HEK293 (cell line): ENCODE data around the gene S100A16.

Experiments
- CTCF ChIA-PET: fragments of 350-600 bp; formaldehyde crosslinking; extraction: SDS; loops from one replicate; lab custom pipeline; 2021; ENCODE audit warnings: antibody characterized with exemption; lab: Yijun Ruan, JAX
- POLR2A ChIA-PET: fragments of 300-600 bp; formaldehyde crosslinking; extraction: SDS; loops from one replicate; lab custom pipeline; 2020; ENCODE audit warnings: antibody characterized with exemption, inconsistent platforms; lab: Yijun Ruan, JAX
- H3K27ac ChIP-seq: fragments of 200-500 bp; sonication (Bioruptor generic); 2 replicates; pipeline ENCODE4 v1.5.1; 2014; ENCODE audit warnings: low read depth, low read length, control low read depth, inconsistent platforms; ENCODE audit errors: extremely low read depth
- H3K36me3 ChIP-seq, 2 experiments: fragments of 200-500 bp in 1 of 2; sonication (Bioruptor generic) in 1 of 2; 1 replicate in 1 of 2; 2 replicates in 1 of 2; pipeline ENCODE4 v1.5.1; 2014 to 2017; ENCODE audit warnings: inconsistent platforms in 2 of 2, low read length in 2 of 2; ENCODE audit not compliant: control insufficient read depth in 2 of 2, insufficient read depth in 1 of 2
- H3K4me1 ChIP-seq: fragments of 200-500 bp; sonication (Bioruptor generic); 2 replicates; pipeline ENCODE4 v1.5.1; 2014; ENCODE audit warnings: mild to moderate bottlenecking, low read length, inconsistent platforms; ENCODE audit not compliant: control insufficient read depth, insufficient read depth
- H3K4me3 ChIP-seq: 2 replicates; pipeline ENCODE4 v1.5.1; 2011; ENCODE audit warnings: low read depth, mild to moderate bottlenecking, control low read depth, low read length, moderate library complexity
- H3K9me3 ChIP-seq: fragments of 200-500 bp; sonication (Bioruptor generic); 2 replicates; pipeline ENCODE4 v1.5.1; 2014; ENCODE audit warnings: low read depth, low read length, inconsistent platforms; ENCODE audit not compliant: control insufficient read depth, insufficient read depth
- GLIS1 ChIP-seq: fragments of 450-650 bp; formaldehyde crosslinking; IDR thresholded peaks from 2 replicates; pipeline ENCODE4 v1.5.1; 2016; ENCODE audit warnings: missing biosample characterization, missing genetic modification characterization
- GLIS2 ChIP-seq: fragments of 450-650 bp; formaldehyde crosslinking; IDR thresholded peaks from 2 replicates; pipeline ENCODE4 v1.5.1; 2016; ENCODE audit warnings: missing biosample characterization, missing genetic modification characterization
- HIC1 ChIP-seq: fragments of 450-650 bp; formaldehyde crosslinking; IDR thresholded peaks from 2 replicates; pipeline ENCODE4 v1.5.1; 2016; ENCODE audit warnings: missing biosample characterization, missing genetic modification characterization
- PBX3 ChIP-seq: sonication (generic); formaldehyde crosslinking; IDR thresholded peaks from 2 replicates; pipeline ENCODE4 v1.8.1; 2022; ENCODE audit warnings: mild to moderate bottlenecking, moderate library complexity, missing genetic modification reagents
- PRDM1 ChIP-seq: fragments of 450-650 bp; formaldehyde crosslinking; IDR thresholded peaks from 2 replicates; pipeline ENCODE4; 2016; ENCODE audit warnings: missing biosample characterization, missing genetic modification characterization
- REPIN1 ChIP-seq: fragments of 450-650 bp; formaldehyde crosslinking; IDR thresholded peaks from 2 replicates; pipeline ENCODE4 v1.5.1; 2017; ENCODE audit warnings: missing biosample characterization, missing genetic modification characterization, low read depth
- ZBTB26 ChIP-seq: fragments of 450-650 bp; formaldehyde crosslinking; optimal IDR thresholded peaks from 2 replicates; pipeline ENCODE3; 2016; ENCODE audit warnings: missing biosample characterization, mild to moderate bottlenecking, missing genetic modification characterization
- ZFHX2 ChIP-seq: fragments of 450-650 bp; formaldehyde crosslinking; conservative IDR thresholded peaks from 2 replicates; pipeline ENCODE4 v1.5.1; 2016; ENCODE audit warnings: missing biosample characterization, missing genetic modification characterization
- ZIC2 ChIP-seq: fragments of 450-650 bp; formaldehyde crosslinking; IDR thresholded peaks from 2 replicates; pipeline ENCODE4 v1.5.1; 2016; ENCODE audit warnings: missing biosample characterization, missing genetic modification characterization
- ZNF112 ChIP-seq: fragments of 450-650 bp; formaldehyde crosslinking; IDR thresholded peaks from 2 replicates; pipeline ENCODE4 v1.5.0; 2017; ENCODE audit warnings: missing biosample characterization, missing genetic modification characterization
- ZNF184 ChIP-seq: fragments of 450-650 bp; IDR thresholded peaks from 2 replicates; pipeline ENCODE4 v1.5.1; 2018; ENCODE audit warnings: missing biosample characterization, mild to moderate bottlenecking, missing genetic modification characterization
- ZNF2 ChIP-seq: fragments of 450-650 bp; formaldehyde crosslinking; IDR thresholded peaks from 2 replicates; pipeline ENCODE4 v1.5.1; 2016; ENCODE audit warnings: missing biosample characterization, missing genetic modification characterization
- ZNF202 ChIP-seq: fragments of 450-650 bp; formaldehyde crosslinking; IDR thresholded peaks from 2 replicates; pipeline ENCODE4 v1.5.1; 2016; ENCODE audit warnings: missing biosample characterization, missing genetic modification characterization, borderline replicate concordance
- ZNF211 ChIP-seq: fragments of 450-650 bp; formaldehyde crosslinking; IDR thresholded peaks from 2 replicates; pipeline ENCODE4 v1.5.1; 2016; ENCODE audit warnings: low read depth, missing biosample characterization, missing genetic modification characterization
- ZNF214 ChIP-seq: fragments of 450-650 bp; formaldehyde crosslinking; IDR thresholded peaks from 2 replicates; pipeline ENCODE4 v1.5.1; 2017; ENCODE audit warnings: missing biosample characterization, mild to moderate bottlenecking, missing genetic modification characterization, borderline replicate concordance
- ZNF223 ChIP-seq: fragments of 450-650 bp; formaldehyde crosslinking; IDR thresholded peaks from 2 replicates; pipeline ENCODE4 v1.5.1; 2016; ENCODE audit warnings: missing biosample characterization, missing genetic modification characterization
- ZNF292 ChIP-seq: fragments of 450-650 bp; formaldehyde crosslinking; IDR thresholded peaks from 2 replicates; pipeline ENCODE4 v1.5.1; 2016; ENCODE audit warnings: low read depth, missing biosample characterization, missing genetic modification characterization, borderline replicate concordance
- ZNF423 ChIP-seq: fragments of 450-650 bp; formaldehyde crosslinking; IDR thresholded peaks from 2 replicates; pipeline ENCODE4 v1.5.1; 2016; ENCODE audit warnings: missing biosample characterization, missing genetic modification characterization
- ZNF514 ChIP-seq: fragments of 450-650 bp; formaldehyde crosslinking; IDR thresholded peaks from 2 replicates; pipeline ENCODE4 v1.5.1; 2016; ENCODE audit warnings: missing biosample characterization, missing genetic modification characterization
- ZNF521 ChIP-seq: fragments of 450-650 bp; formaldehyde crosslinking; IDR thresholded peaks from 2 replicates; pipeline ENCODE4 v1.5.1; 2017; ENCODE audit warnings: missing biosample characterization, mild to moderate bottlenecking, missing genetic modification characterization
- ZNF529 ChIP-seq: fragments of 450-650 bp; formaldehyde crosslinking; IDR thresholded peaks from 2 replicates; pipeline ENCODE4 v1.5.1; 2017; ENCODE audit warnings: missing genetic modification characterization, missing biosample characterization; ENCODE audit not compliant: insufficient replicate concordance
- ZNF549 ChIP-seq: fragments of 450-650 bp; IDR thresholded peaks from 2 replicates; pipeline ENCODE4 v1.5.1; 2018; ENCODE audit warnings: missing biosample characterization, missing genetic modification characterization, mild to moderate bottlenecking, inconsistent platforms, moderate library complexity
- ZNF560 ChIP-seq: fragments of 450-650 bp; formaldehyde crosslinking; IDR thresholded peaks from 2 replicates; pipeline ENCODE4 v1.5.1; 2017; ENCODE audit warnings: missing biosample characterization, missing genetic modification characterization, borderline replicate concordance
- ZSCAN23 ChIP-seq: fragments of 450-650 bp; formaldehyde crosslinking; IDR thresholded peaks from 2 replicates; pipeline ENCODE4 v1.5.1; 2016; ENCODE audit warnings: missing biosample characterization, missing genetic modification characterization
- ZSCAN30 ChIP-seq: fragments of 450-650 bp; IDR thresholded peaks from 2 replicates; pipeline ENCODE4 v1.5.1; 2018; ENCODE audit warnings: missing biosample characterization, mild to moderate bottlenecking, missing genetic modification characterization, moderate library complexity

S100A16 gene

GRCh38 chr1:153629971-153630370, 17.0 kb upstream of the S100A16 start:
- 0 out of 2 replicates have a peak, but pooled peaks cover 3% of the 10 kb centered on the region for H3K4me1 ChIP-seq

GRCh38 chr1:153629343-153629665, 16.4 kb upstream of the S100A16 start:
- Histone ChIP-seq H3K36me3 (peaks cover 0 to 15% of the 10 kb centered on the region in 2 experiments; a peak in 2 of 3 replicates), H3K4me1 (0 out of 2 replicates have a peak, but pooled peaks cover 3% of the 10 kb centered on the region), H3K9me3 (no peaks in the 10 kb centered on the region), H3K27ac (no peak overlapping the region), H3K4me3 (no peak overlapping the region)
- ChIA-PET CTCF (interaction anchor here (0.7 to 7.4 kb wide), 5 partner anchors 51 to 277 kb away, joined by 4 to 54 read pairs (median 5); no protein-coding TSS in a partner anchor), POLR2A (interaction anchor here (1.0 to 2.6 kb wide), 3 partner anchors 18 to 63 kb away, joined by 3 to 13 read pairs (median 3); no protein-coding TSS in a partner anchor)
- peak; percentile 36; the same call in 1 of the 2 replicates for TF ChIP-seq GLIS1 (tag by site-specific recombination)
- TF ChIP-seq PRDM1 (tag by site-specific recombination): peak; percentile 82
- no peak for TF ChIP-seq ZNF560 (tag by site-specific recombination)
- TF ChIP-seq, all 188 proteins: peak for 2

More at GRCh38 chr1:153629971-153630370, 17.0 kb upstream of the S100A16 start:
- no peak for TF ChIP-seq ZSCAN30 (tag by site-specific recombination)
- no peak for TF ChIP-seq REPIN1 (tag by site-specific recombination)
- TF ChIP-seq ZNF223 (tag by site-specific recombination): 0 out of 2 replicates have a peak, but pooled peaks have one; percentile 19
- no peak for TF ChIP-seq ZNF423 (tag by site-specific recombination)
- TF ChIP-seq ZNF292 (tag by site-specific recombination): no peak
- no peak for TF ChIP-seq ZNF214
- CTCF ChIA-PET: interaction anchor here (0.6 to 7.4 kb wide), 3 partner anchors 43 to 119 kb away, joined by 3 to 54 read pairs (median 4); no protein-coding TSS in a partner anchor
- Histone ChIP-seq H3K9me3 (no peaks in the 10 kb centered on the region), H3K27ac (no peak overlapping the region), H3K36me3 (peaks cover 0 to 10% of the 10 kb centered on the region in 2 experiments; a peak in 2 of 3 replicates), H3K4me3 (no peak overlapping the region)
- POLR2A ChIA-PET: interaction anchor here (0.9 to 1.5 kb wide), 3 partner anchors 16 to 63 kb away, joined by 3 to 6 read pairs (median 3); no protein-coding TSS in a partner anchor

- Histone ChIP-seq H3K36me3 (peaks cover 0 to 20% of the 10 kb centered on the region in 2 experiments; a peak in 2 of 3 replicates), H3K27ac (no peak overlapping the region), H3K4me1 (0 out of 2 replicates have a peak, but pooled peaks cover 3% of the 10 kb centered on the region), H3K4me3 (no peak overlapping the region), H3K9me3 (no peaks in the 10 kb centered on the region)
- ChIA-PET POLR2A (interaction anchor here (1.9 to 2.9 kb wide), 4 partner anchors 16 to 43 kb away, joined by 11 to 24 read pairs (median 16); partner anchors contain the start of genes S100A16 and SNAPIN), CTCF (interaction anchor here (0.7 to 7.4 kb wide), 12 partner anchors 10 to 276 kb away, joined by 4 to 54 read pairs (median 17); partner anchors contain the start of genes S100A14 and S100A16)
- TF ChIP-seq PBX3 (CRISPR knock-in tag): no peak
- peak; percentile 75 for TF ChIP-seq GLIS1 (tag by site-specific recombination)
- TF ChIP-seq ZFHX2: peak; percentile 61
- no peak for TF ChIP-seq ZBTB26
- no peak for TF ChIP-seq ZNF2 (tag by site-specific recombination)
- TF ChIP-seq ZNF211: no peak
- TF ChIP-seq ZNF184 (tag by site-specific recombination): no peak
- 0 out of 2 replicates have a peak, but pooled peaks have one; percentile 38 for TF ChIP-seq HIC1 (tag by site-specific recombination)
- TF ChIP-seq ZNF521: no peak
- TF ChIP-seq ZNF514 (tag by site-specific recombination): no peak
- TF ChIP-seq ZSCAN23 (tag by site-specific recombination): no peak
- TF ChIP-seq ZNF549 (tag by site-specific recombination): no peak
- peak; percentile 19; the same call in 1 of the 2 replicates for TF ChIP-seq GLIS2 (tag by site-specific recombination)
- peak; percentile 81 for TF ChIP-seq ZIC2 (tag by site-specific recombination)
- no peak for TF ChIP-seq ZNF202 (tag by site-specific recombination)
- no peak for TF ChIP-seq ZNF529
- no peak for TF ChIP-seq ZNF112 (tag by site-specific recombination)
Observed at GRCh38 chr1:153628638-153629342, 15.9 kb upstream of the S100A16 start.
